Urothelium cell line (cell line): ENCODE measurements around the gene RIMS3.
A peak's percentile ranks its signal among the peaks of the same experiment; 100 is the strongest.
"Not testable (repeated sequence)": the region's sequence is repeated elsewhere in the genome, so short reads cannot be mapped to it uniquely, and the experiment has no call there.

ENCODE experiments used
- DNase-seq: peaks from one replicate; pipeline ENCODE4 v3.0.0; 2011; ENCODE audit warnings: low spot score, mixed read lengths
- FAIRE-seq: peaks from 2 replicates; lab custom pipeline; 2011; peaks lifted over from hg19 to GRCh38; lab: Jason Lieb, UNC

RIMS3 gene

GRCh38 chr1:40633931-40634376, 31.5 kb downstream of the RIMS3 start:
- FAIRE-seq (no peak), DNase-seq (no peak)

- FAIRE-seq (no peak), DNase-seq (no peak)
Observed at GRCh38 chr1:40633523-40633922, 32.0 kb downstream of the RIMS3 start.

GRCh38 chr1:40630488-40631223, 34.8 kb downstream of the RIMS3 start:
- DNase-seq: no peak
- peak; percentile 30 for FAIRE-seq

- DNase-seq, FAIRE-seq: not testable (repeated sequence)
Observed at GRCh38 chr1:40629546-40629945, 35.9 kb downstream of the RIMS3 start.

- FAIRE-seq (peak; percentile 40), DNase-seq (no peak)
Observed at GRCh38 chr1:40628903-40629292, 36.6 kb downstream of the RIMS3 start.

GRCh38 chr1:40627987-40628902, 37.2 kb downstream of the RIMS3 start:
- peak; percentile 82 for FAIRE-seq
- no peak for DNase-seq

GRCh38 chr1:40626383-40626770, 39.1 kb downstream of the RIMS3 start:
- DNase-seq: no peak

GRCh38 chr1:40625476-40626382, 39.8 kb downstream of the RIMS3 start:
- DNase-seq: no peak
- no peak for FAIRE-seq

More at GRCh38 chr1:40626383-40626770, 39.1 kb downstream of the RIMS3 start:
- FAIRE-seq: no peak

- DNase-seq (no peak), FAIRE-seq (no peak)
Observed at GRCh38 chr1:40625076-40625475, 40.4 kb downstream of the RIMS3 start.

GRCh38 chr1:40622936-40623629, 42.4 kb downstream of the RIMS3 start:
- no peak for FAIRE-seq
- DNase-seq: no peak

GRCh38 chr1:40621821-40622450, 43.5 kb downstream of the RIMS3 start:
- DNase-seq (no peak), FAIRE-seq (no peak)

- no peak for DNase-seq
- FAIRE-seq: no peak
Observed at GRCh38 chr1:40620586-40621210, 44.8 kb downstream of the RIMS3 start.

- no peak for FAIRE-seq
- DNase-seq: no peak
Observed at GRCh38 chr1:40620150-40620549, 45.3 kb downstream of the RIMS3 start.

- no peak for FAIRE-seq
- DNase-seq: no peak
Observed at GRCh38 chr1:40618108-40618507, 47.4 kb downstream of the RIMS3 start.

GRCh38 chr1:40612345-40612831, 53.1 kb downstream of the RIMS3 start:
- DNase-seq: peak; percentile 81
- peak; percentile 87 for FAIRE-seq

GRCh38 chr1:40610156-40610555, 55.3 kb downstream of the RIMS3 start:
- DNase-seq (no peak), FAIRE-seq (no peak)

GRCh38 chr1:40607921-40608320, 57.6 kb downstream of the RIMS3 start:
- FAIRE-seq: no peak
- no peak for DNase-seq

GRCh38 chr1:40606978-40607377, 58.5 kb downstream of the RIMS3 start:
- no peak for DNase-seq

GRCh38 chr1:40606194-40606593, 59.3 kb downstream of the RIMS3 start:
- FAIRE-seq (no peak), DNase-seq (no peak)

More at GRCh38 chr1:40606978-40607377, 58.5 kb downstream of the RIMS3 start:
- no peak for FAIRE-seq
